H7 (cell line): ENCODE measurements around the gene CASKIN1. TPM values are rescaled to one million over a fixed set of nuclear protein-coding genes. Genes with fewer than 3 reads are reported as not detected.

Source experiments
- DNase-seq: peaks from one replicate; pipeline ENCODE4 v3.0.0; 2012
- H3K27me3 ChIP-seq: 2 replicates; pipeline ENCODE4 v1.6.0; 2011; ENCODE audit warnings: mild to moderate bottlenecking, low read length; ENCODE audit not compliant: control insufficient read depth, insufficient read depth
- H3K36me3 ChIP-seq: replicated peaks from 2 replicates; pipeline ENCODE4 v1.5.1; 2011; ENCODE audit warnings: low read length; ENCODE audit not compliant: control insufficient read depth, insufficient read depth
- H3K4me3 ChIP-seq: 2 replicates; pipeline ENCODE4 v1.5.1; 2011; ENCODE audit warnings: low read depth, mild to moderate bottlenecking, control low read depth, low read length, moderate library complexity; ENCODE audit not compliant: insufficient read depth
- total RNA-seq: library from RNA; depleted of rRNA; stranded (reverse); fragments of >200 nt; shearing (Covaris generic); gene quantifications from 2 replicates; pipeline ENCODE4 v1.2.3, GENCODE V29; 2014

Gene CASKIN1
- total RNA-seq, 1 experiment from 2014 or later: 2.0 TPM

- Histone ChIP-seq H3K36me3 (peaks cover 5% of the 10 kb centered on the region; the same call in 1 of the 2 replicates), H3K27me3 (no peaks in the 10 kb centered on the region)
- no peak for DNase-seq
Measured at GRCh38 chr16:2226245-2226793, 29.9 kb upstream of the CASKIN1 start.

GRCh38 chr16:2223942-2224486 is 27.6 kb upstream of the CASKIN1 start:
- DNase-seq: peak; percentile 91
- Histone ChIP-seq H3K4me3 (peak overlapping the region; percentile 98), H3K36me3 (peaks cover 3% of the 10 kb centered on the region; the same call in 1 of the 2 replicates), H3K27me3 (no peaks in the 10 kb centered on the region)

More at GRCh38 chr16:2226245-2226793, 29.9 kb upstream of the CASKIN1 start:
- H3K4me3 ChIP-seq: no peak overlapping the region

- H3K36me3 ChIP-seq: peaks cover 3% of the 10 kb centered on the region; the same call in 1 of the 2 replicates
- peak; percentile 100 for DNase-seq
- H3K4me3 ChIP-seq: peak within 1 kb of the TSS; percentile 98
- H3K27me3 ChIP-seq: no peaks in the 10 kb centered on the region
Measured at GRCh38 chr16:2223221-2223941, 27.0 kb upstream of the CASKIN1 start, which contains the start of gene E4F1. Gene E4F1 (plus strand): TSS chr16:2223591. CDS start chr16:2223614, 23 bp downstream.

- no peaks in the 10 kb centered on the region for H3K27me3 ChIP-seq
- no peak for DNase-seq
- H3K4me3 ChIP-seq: no peak overlapping the region
- H3K36me3 ChIP-seq: peaks cover 11% of the 10 kb centered on the region
Measured at GRCh38 chr16:2216330-2216729, 19.9 kb upstream of the CASKIN1 start.

- Histone ChIP-seq H3K27me3 (no peaks in the 10 kb centered on the region), H3K36me3 (peaks cover 11% of the 10 kb centered on the region), H3K4me3 (peak within 1 kb of the TSS; percentile 90)
- DNase-seq: no peak
Measured at GRCh38 chr16:2214719-2214968, 18.2 kb upstream of the CASKIN1 start, which contains the start of gene PGP. Gene PGP (minus strand): TSS chr16:2214840. CDS start chr16:2214777, 63 bp downstream.

DNA sequence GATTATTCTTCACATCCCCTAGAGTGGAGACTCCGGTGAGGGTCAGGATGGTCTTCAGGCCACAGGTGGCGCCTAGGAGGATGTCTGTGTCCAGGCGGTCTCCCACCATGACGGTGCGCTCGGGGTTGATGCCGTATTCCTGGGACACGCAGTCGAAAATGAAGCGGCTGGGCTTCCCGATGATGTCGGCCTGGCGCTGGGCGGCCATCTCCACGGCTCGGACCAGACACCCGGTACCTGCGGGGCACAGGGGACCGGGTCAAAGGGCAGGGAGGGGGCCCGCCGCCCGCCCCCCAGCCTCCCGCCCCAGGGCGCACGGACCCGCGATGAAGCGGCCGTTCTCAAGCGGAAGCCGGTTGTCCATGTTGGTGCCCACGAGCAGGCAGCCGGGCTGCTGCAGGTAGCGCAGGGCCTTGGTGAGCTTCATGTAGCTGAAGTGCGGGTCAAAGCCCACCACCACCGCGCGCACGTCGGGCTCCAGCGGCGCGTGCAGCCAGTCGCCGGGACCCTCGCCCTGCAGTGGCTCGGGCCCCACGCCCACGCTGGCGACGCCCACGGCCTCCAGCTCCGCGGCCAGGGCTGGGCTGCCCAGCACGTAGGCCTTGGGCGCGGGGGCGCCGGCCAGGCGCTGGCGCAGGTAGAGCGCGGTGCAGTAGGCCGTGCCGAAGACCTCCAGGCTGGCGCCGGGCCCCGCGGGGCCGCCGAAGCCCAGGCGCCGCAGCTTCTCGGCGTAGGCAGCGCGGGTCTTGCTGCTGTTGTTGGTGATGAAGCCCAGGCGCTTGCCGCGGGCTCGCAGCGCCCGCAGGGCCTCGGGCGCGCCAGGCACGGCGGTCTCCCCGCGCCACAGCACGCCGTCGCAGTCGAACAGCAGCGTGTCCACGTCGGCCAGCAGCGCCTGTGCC is 17.7 kb upstream of the CASKIN1 start:
- H3K36me3 ChIP-seq: peaks cover 12% of the 10 kb centered on the region
- peak; percentile 80 for DNase-seq
- no peaks in the 10 kb centered on the region for H3K27me3 ChIP-seq
- H3K4me3 ChIP-seq: peak overlapping the region; percentile 90

- Histone ChIP-seq H3K27me3 (no peaks in the 10 kb centered on the region), H3K36me3 (peaks cover 17% of the 10 kb centered on the region), H3K4me3 (no peak overlapping the region)
- no peak for DNase-seq
Measured at GRCh38 chr16:2212362-2213324, 16.2 kb upstream of the CASKIN1 start.

DNA sequence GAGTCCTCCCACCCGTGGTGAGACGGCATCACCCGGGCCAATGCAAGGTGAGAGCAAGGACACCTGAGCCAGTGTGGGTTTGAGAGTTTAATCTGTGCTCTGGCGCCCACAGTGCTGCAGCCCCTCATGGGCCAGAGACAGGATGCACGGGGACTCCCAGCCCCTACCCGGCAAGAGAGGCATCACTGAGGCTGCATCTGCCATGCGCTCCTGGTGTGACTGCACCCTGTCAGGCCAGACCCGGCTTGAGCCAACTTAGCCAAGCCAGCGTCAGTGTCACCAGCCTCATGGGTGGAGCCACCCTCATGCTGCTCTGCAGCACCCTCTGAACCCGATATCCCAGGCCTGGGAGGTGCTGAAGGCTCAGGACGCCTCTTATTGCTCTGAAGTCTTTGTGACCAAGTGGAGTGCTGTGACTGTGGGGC is 15.5 kb upstream of the CASKIN1 start:
- DNase-seq: no peak
- H3K36me3 ChIP-seq: peaks cover 22% of the 10 kb centered on the region
- H3K4me3 ChIP-seq: no peak overlapping the region

DNA sequence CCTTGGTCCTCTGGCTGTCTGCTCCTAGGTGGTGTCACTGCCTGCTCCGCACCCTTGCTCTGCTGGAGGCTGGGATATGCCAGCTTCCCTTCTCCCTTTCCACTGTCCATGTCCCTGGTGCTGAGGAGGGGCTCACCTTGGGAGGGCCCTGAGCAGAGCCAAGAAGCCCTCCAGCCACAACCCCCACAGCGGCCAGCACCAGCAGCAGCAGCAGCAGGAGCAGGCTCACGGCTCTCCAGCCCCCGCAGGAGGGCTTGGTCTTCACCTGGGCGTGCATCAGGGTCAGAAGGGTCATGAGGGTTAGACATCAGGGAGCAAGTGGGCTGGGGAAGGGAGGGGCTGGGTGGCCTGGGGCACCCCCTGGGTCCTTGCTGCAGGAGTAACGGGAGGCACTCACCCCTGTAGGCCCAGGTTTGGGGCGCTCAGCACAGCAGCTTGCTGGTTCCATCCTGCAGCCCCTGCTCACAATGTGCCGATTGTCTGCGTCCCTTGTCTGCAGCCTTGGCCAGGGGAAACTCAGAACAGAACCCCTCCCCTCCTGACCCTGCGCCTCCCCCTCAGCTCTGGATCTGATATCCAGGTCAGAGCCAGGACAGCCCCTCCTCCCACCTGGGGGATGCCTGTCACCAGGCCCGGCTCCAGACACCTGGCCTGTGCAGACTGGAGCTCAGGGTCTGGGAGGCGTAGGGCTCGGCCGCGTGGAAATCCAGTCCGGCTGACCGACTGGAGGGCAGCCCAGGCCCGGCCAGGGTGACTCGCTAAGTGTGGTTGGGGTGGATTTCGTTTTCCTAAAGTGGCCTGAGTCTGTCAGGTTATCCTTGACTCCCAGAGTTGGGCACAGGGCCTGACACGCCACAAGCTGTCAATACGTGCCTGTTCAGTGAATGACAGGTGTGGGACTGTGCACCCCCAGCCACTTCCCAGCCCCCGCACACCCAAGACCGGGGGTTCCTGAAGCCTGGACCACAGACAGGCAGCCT is 14.3 kb upstream of the CASKIN1 start, which contains the start of gene BRICD5:
Gene BRICD5 (minus strand): TSS at position 478 of the 980 bp plus-strand sequence. CDS start 30 bp downstream, at position 448.
- peak; percentile 92 for DNase-seq
- Histone ChIP-seq H3K27me3 (no peaks in the 10 kb centered on the region), H3K4me3 (no peak within 1 kb of the TSS), H3K36me3 (peaks cover 24% of the 10 kb centered on the region)

More for the DNA sequence above, 15.5 kb upstream of the CASKIN1 start:
- H3K27me3 ChIP-seq: no peaks in the 10 kb centered on the region

- Histone ChIP-seq H3K36me3 (peaks cover 24% of the 10 kb centered on the region), H3K27me3 (no peaks in the 10 kb centered on the region), H3K4me3 (no peak overlapping the region)
- DNase-seq: no peak
Measured at GRCh38 chr16:2210009-2210332, 13.6 kb upstream of the CASKIN1 start.

GRCh38 chr16:2209258-2210008 is 13.0 kb upstream of the CASKIN1 start:
- no peak for DNase-seq
- Histone ChIP-seq H3K4me3 (no peak overlapping the region), H3K27me3 (no peaks in the 10 kb centered on the region), H3K36me3 (peaks cover 24% of the 10 kb centered on the region)

- Histone ChIP-seq H3K27me3 (no peaks in the 10 kb centered on the region), H3K4me3 (no peak overlapping the region), H3K36me3 (peaks cover 24% of the 10 kb centered on the region)
- DNase-seq: no peak
Measured at GRCh38 chr16:2208772-2209171, 12.4 kb upstream of the CASKIN1 start.
